ENCODE data around the gene POP7.
A peak's percentile ranks its signal among the peaks of the same experiment; 100 is the strongest.
"Not testable (repeated sequence)": the region's sequence is repeated elsewhere in the genome, so short reads cannot be mapped to it uniquely, and the experiment has no call there.

POP7 gene

DNA sequence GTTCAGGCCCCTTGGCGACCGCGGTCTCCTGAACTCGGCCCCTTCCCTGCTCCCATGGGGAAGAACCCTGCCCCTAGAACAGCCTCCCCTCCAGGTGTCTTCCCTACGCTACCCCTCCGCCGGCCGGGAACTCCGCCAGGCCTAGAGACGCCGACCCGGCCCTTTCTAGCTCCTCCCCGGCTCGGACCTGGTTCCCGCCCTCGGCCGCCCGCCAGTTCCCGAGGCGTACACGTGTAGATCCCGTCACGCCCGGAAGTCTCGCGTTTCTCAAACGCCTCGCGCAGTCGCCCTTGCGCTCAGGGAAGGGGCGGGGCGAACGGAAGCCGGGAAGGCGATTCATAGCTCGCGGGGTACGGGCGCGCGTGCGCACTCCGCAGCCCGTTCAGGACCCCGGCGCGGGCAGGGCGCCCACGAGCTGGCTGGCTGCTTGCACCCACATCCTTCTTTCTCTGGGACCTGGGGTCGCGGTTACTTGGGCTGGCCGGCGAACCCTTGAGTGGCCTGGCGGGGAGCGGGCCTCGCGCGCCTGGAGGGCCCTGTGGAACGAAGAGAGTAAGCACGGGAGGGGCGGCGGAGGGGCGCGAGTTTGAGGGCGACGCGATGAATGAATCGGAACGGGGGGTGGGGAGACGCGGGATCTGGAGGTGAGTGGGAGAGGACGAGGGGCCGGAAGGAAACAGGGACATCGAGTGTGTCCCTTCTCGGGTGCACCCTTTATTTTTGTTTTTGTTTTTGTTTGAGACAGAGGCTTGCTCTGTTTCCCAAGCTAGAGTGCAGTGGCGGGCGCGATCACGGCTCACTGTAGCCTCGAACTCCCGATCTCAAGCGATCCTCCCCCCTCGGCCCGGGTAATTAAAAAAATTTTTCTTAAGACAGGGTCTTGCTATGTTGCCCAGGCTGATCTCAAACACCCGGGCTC, at the start of gene POP7:
TSS of gene POP7 (plus strand) at position 369 of the 919 bp plus-strand sequence. CDS start 710 bp downstream, outside the sequence.
- H3K9ac ChIP-seq (ENCODE audit: low read length in 2 of 2): peak within 1 kb of the TSS; percentile 93 to 94
- H3K9me3 ChIP-seq (ENCODE audit: control insufficient read depth in 2 of 2, low read length in 2 of 2): no peaks in the 10 kb centered on the region
- no peaks in the 10 kb centered on the region for H3K27me3 ChIP-seq (ENCODE audit: control insufficient read depth in 1 of 2, insufficient read depth in 2 of 2, low read length in 2 of 2)
- H3K4me1 ChIP-seq (ENCODE audit: control insufficient read depth, insufficient read depth, low read length): peaks cover 21% of the 10 kb centered on the region
- peak within 1 kb of the TSS; percentile 91 for H3K27ac ChIP-seq (ENCODE audit: low read length)
- no peaks in the 10 kb centered on the region for H3K36me3 ChIP-seq (ENCODE audit: control insufficient read depth in 2 of 2, insufficient read depth in 2 of 2, low read length in 2 of 2)
- peak within 1 kb of the TSS; percentile 92 to 95 for H3K4me3 ChIP-seq (ENCODE audit: low read length in 2 of 2)

- H3K4me3 ChIP-seq (ENCODE audit: low read length in 2 of 2); H3K9ac ChIP-seq (ENCODE audit: low read length in 2 of 2); H3K4me1 ChIP-seq (ENCODE audit: control insufficient read depth, insufficient read depth, low read length); H3K27ac ChIP-seq (ENCODE audit: low read length); H3K9me3 ChIP-seq (ENCODE audit: control insufficient read depth in 2 of 2, low read length in 2 of 2); H3K36me3 ChIP-seq (ENCODE audit: control insufficient read depth in 2 of 2, insufficient read depth in 2 of 2, low read length in 2 of 2): not testable (repeated sequence)
- peaks cover 6 to 11% of the 10 kb centered on the region in 2 donors for H3K27me3 ChIP-seq (ENCODE audit: control insufficient read depth in 1 of 2, insufficient read depth in 2 of 2, low read length in 2 of 2)
Observed at GRCh38 chr7:100662194-100662776, 43.6 kb upstream of the POP7 start.

- H3K9ac ChIP-seq (ENCODE audit: low read length in 2 of 2): no peak overlapping the region
- H3K4me3 ChIP-seq (ENCODE audit: low read length in 2 of 2): no peak overlapping the region
- H3K36me3 ChIP-seq (ENCODE audit: control insufficient read depth in 2 of 2, insufficient read depth in 2 of 2, low read length in 2 of 2): no peaks in the 10 kb centered on the region
- no peaks in the 10 kb centered on the region for H3K4me1 ChIP-seq (ENCODE audit: control insufficient read depth, insufficient read depth, low read length)
- H3K27ac ChIP-seq (ENCODE audit: low read length): no peak overlapping the region
- no peaks in the 10 kb centered on the region for H3K9me3 ChIP-seq (ENCODE audit: control insufficient read depth in 2 of 2, low read length in 2 of 2)
- H3K27me3 ChIP-seq (ENCODE audit: control insufficient read depth in 1 of 2, insufficient read depth in 2 of 2, low read length in 2 of 2): no peaks in the 10 kb centered on the region
Observed at GRCh38 chr7:100665168-100665726, 40.7 kb upstream of the POP7 start.

- no peaks in the 10 kb centered on the region for H3K27me3 ChIP-seq (ENCODE audit: control insufficient read depth in 1 of 2, insufficient read depth in 2 of 2, low read length in 2 of 2)
- no peak overlapping the region for H3K4me3 ChIP-seq (ENCODE audit: low read length in 2 of 2)
- no peak overlapping the region for H3K27ac ChIP-seq (ENCODE audit: low read length)
- H3K4me1 ChIP-seq (ENCODE audit: control insufficient read depth, insufficient read depth, low read length): no peaks in the 10 kb centered on the region
- H3K9me3 ChIP-seq (ENCODE audit: control insufficient read depth in 2 of 2, low read length in 2 of 2): no peaks in the 10 kb centered on the region
- no peaks in the 10 kb centered on the region for H3K36me3 ChIP-seq (ENCODE audit: control insufficient read depth in 2 of 2, insufficient read depth in 2 of 2, low read length in 2 of 2)
- H3K9ac ChIP-seq (ENCODE audit: low read length in 2 of 2): no peak overlapping the region
Observed at GRCh38 chr7:100667331-100668068, 38.4 kb upstream of the POP7 start.

DNA sequence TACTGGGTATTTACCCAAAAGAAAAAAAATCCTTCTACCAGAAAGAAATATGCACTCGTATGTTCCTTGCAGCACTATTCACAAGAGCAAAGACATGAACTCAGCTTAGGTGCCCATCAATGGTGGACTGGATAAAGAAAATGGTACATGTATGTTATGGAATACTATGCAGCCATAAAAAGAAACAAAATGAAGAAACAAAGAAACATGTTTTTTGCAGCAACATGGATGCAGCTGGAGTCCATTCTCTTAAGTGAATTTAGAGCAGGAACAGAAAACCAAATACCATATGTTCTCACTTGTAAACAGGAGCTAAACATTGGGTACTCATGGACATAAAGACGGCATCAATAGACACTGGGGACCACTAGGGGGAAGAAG, 37.9 kb upstream of the POP7 start:
- H3K4me3 ChIP-seq (ENCODE audit: low read length in 2 of 2): no peak overlapping the region
- H3K27me3 ChIP-seq (ENCODE audit: control insufficient read depth in 1 of 2, insufficient read depth in 2 of 2, low read length in 2 of 2): no peaks in the 10 kb centered on the region
- no peak overlapping the region for H3K9ac ChIP-seq (ENCODE audit: low read length in 2 of 2)
- H3K4me1 ChIP-seq (ENCODE audit: control insufficient read depth, insufficient read depth, low read length): peaks cover 1% of the 10 kb centered on the region
- no peak overlapping the region for H3K27ac ChIP-seq (ENCODE audit: low read length)
- no peaks in the 10 kb centered on the region for H3K36me3 ChIP-seq (ENCODE audit: control insufficient read depth in 2 of 2, insufficient read depth in 2 of 2, low read length in 2 of 2)
- no peaks in the 10 kb centered on the region for H3K9me3 ChIP-seq (ENCODE audit: control insufficient read depth in 2 of 2, low read length in 2 of 2)

- H3K9me3 ChIP-seq (ENCODE audit: control insufficient read depth in 2 of 2, low read length in 2 of 2); H3K27ac ChIP-seq (ENCODE audit: low read length); H3K4me1 ChIP-seq (ENCODE audit: control insufficient read depth, insufficient read depth, low read length); H3K36me3 ChIP-seq (ENCODE audit: control insufficient read depth in 2 of 2, insufficient read depth in 2 of 2, low read length in 2 of 2); H3K27me3 ChIP-seq (ENCODE audit: control insufficient read depth in 1 of 2, insufficient read depth in 2 of 2, low read length in 2 of 2); H3K4me3 ChIP-seq (ENCODE audit: low read length in 2 of 2); H3K9ac ChIP-seq (ENCODE audit: low read length in 2 of 2): not testable (repeated sequence)
Observed at GRCh38 chr7:100669106-100669505, 36.8 kb upstream of the POP7 start.

GRCh38 chr7:100670074-100670473, 35.8 kb upstream of the POP7 start:
- Histone ChIP-seq H3K4me1 (ENCODE audit: control insufficient read depth, insufficient read depth, low read length) (peaks cover 3% of the 10 kb centered on the region), H3K27me3 (ENCODE audit: control insufficient read depth in 1 of 2, insufficient read depth in 2 of 2, low read length in 2 of 2) (no peaks in the 10 kb centered on the region), H3K27ac (ENCODE audit: low read length) (no peak overlapping the region), H3K36me3 (ENCODE audit: control insufficient read depth in 2 of 2, insufficient read depth in 2 of 2, low read length in 2 of 2) (no peaks in the 10 kb centered on the region), H3K4me3 (ENCODE audit: low read length in 2 of 2) (no peak overlapping the region), H3K9ac (ENCODE audit: low read length in 2 of 2) (no peak overlapping the region), H3K9me3 (ENCODE audit: control insufficient read depth in 2 of 2, low read length in 2 of 2) (no peaks in the 10 kb centered on the region)

DNA sequence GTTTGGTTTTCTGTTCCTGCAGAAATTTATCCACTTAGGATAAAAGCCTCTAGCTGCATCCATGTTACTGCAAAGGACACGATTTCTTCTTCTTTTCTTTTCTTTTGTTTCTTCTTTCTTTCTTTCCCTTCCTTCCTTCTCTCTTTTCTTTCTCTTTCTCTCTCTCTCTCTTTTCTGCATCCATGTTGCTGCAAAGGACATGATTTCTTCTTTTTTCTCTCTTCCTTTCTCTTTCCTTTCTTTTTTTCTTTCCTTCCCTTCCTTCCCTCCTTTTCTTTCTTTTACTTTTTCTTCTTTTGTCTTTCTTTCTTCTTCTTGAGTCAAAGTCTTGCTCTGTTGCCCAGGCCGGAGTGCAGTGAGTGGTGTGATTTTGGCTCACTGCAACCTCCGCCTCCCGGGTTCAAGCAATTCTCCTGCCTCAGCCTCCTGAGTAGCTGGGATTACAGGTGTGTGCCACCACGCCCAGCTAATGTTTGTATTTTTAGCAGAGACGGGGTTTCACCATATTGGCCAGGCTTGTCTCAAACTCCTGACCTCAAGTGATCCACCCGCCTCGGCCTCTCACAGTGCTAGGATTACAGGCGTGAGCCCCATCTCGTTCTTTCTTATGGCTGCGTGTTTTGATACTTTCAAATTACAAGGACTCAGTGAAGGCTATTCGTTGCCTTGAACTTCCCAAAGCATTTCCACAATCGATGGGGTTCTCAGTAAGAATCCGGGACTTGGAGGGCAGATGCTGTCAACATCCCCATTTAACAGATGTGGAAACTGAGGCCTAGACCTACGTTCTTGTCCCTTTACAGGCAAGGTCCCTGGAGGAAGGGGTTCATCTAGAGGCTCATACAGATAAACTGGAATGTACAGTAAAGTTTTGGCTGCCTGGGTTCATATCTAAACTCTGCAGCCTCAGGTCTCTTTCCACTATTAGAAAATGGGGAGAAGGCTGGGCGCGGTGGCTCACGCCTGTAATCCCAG, 34.3 kb upstream of the POP7 start:
- Histone ChIP-seq H3K9me3 (ENCODE audit: control insufficient read depth in 2 of 2, low read length in 2 of 2) (no peaks in the 10 kb centered on the region), H3K27me3 (ENCODE audit: control insufficient read depth in 1 of 2, insufficient read depth in 2 of 2, low read length in 2 of 2) (no peaks in the 10 kb centered on the region), H3K27ac (ENCODE audit: low read length) (no peak overlapping the region), H3K4me1 (ENCODE audit: control insufficient read depth, insufficient read depth, low read length) (peaks cover 7% of the 10 kb centered on the region), H3K36me3 (ENCODE audit: control insufficient read depth in 2 of 2, insufficient read depth in 2 of 2, low read length in 2 of 2) (peaks cover 0 to 2% of the 10 kb centered on the region in 2 donors), H3K4me3 (ENCODE audit: low read length in 2 of 2) (no peak overlapping the region), H3K9ac (ENCODE audit: low read length in 2 of 2) (no peak overlapping the region)

DNA sequence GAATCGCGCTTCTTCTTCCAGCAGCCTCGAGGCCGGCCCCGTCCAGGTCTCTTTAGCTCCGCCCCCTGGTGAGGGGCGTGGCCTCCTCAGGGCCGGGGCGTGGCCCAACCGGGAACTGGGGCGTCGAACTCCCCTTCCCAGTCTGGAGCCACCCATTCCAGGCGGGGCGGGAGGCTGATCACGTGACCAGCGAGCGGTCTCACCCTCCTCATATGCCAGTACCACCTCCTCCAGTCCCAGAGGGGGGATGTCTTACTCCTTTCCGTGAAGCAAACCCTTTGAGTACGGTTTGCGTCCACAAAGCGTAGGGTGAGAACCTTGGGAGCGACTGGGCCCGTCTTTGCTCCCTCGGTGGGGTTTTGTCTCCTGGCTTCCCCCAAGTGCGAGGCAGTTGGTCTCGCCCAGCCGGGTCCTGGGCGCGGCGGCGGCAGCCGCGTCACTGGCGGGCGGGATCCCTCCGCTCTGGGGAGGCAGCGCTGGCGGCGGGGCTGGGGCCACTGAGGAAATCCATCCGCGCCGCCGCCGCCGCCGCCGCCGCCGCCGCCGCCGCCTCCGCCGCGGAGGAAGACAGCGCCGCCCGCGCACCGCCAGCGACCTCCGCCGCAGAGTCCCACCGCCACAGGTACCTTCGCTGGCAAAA, 32.5 kb upstream of the POP7 start, which contains the start of gene GNB2:
TSS of gene GNB2 (plus strand) at position 439 of the 640 bp plus-strand sequence. CDS start 2,526 bp downstream, outside the sequence.
- Histone ChIP-seq H3K9me3 (ENCODE audit: control insufficient read depth in 2 of 2, low read length in 2 of 2) (no peaks in the 10 kb centered on the region), H3K27me3 (ENCODE audit: control insufficient read depth in 1 of 2, insufficient read depth in 2 of 2, low read length in 2 of 2) (no peaks in the 10 kb centered on the region), H3K4me1 (ENCODE audit: control insufficient read depth, insufficient read depth, low read length) (peaks cover 12% of the 10 kb centered on the region), H3K9ac (ENCODE audit: low read length in 2 of 2) (peak within 1 kb of the TSS; percentile 89 to 92), H3K27ac (ENCODE audit: low read length) (peak within 1 kb of the TSS; percentile 95), H3K4me3 (ENCODE audit: low read length in 2 of 2) (peak within 1 kb of the TSS; percentile 84 to 89), H3K36me3 (ENCODE audit: control insufficient read depth in 2 of 2, insufficient read depth in 2 of 2, low read length in 2 of 2) (peaks cover 15 to 16% of the 10 kb centered on the region in 2 donors)
